K562 (cell line): ENCODE results near the gene SLC35A1. TPM values are rescaled to one million over a fixed set of nuclear protein-coding genes. Genes with fewer than 3 reads are reported as not detected.
A peak's percentile ranks its signal among the peaks of the same experiment; 100 is the strongest.

ENCODE experiments used
- CEBPB ChIP-seq: fragments of 450-650 bp; IDR thresholded peaks from 2 replicates; pipeline ENCODE4 v1.6.1; 2016; ENCODE audit warnings: missing genetic modification characterization, missing compliant biosample characterization
- polyA plus RNA-seq, 8 experiments: library from polyadenylated mRNA; depleted of rRNA in 4 of 8; stranded (reverse) in 5 of 8; unstranded in 3 of 8; fragments of >200 nt; fragmentation: Nextera tagmentation in 2 of 8; fragmentation: Illumina TruSeq in 1 of 8; extraction: Ambion mirVana in 2 of 8; extraction: Trizol in 1 of 8; gene quantifications; 2 replicates each; pipeline versions ENCODE4 v1.2.1 to v1.2.3, GENCODE V29; 2011 to 2014; ENCODE audit warnings: inconsistent platforms in 1 of 8, missing spikeins in 1 of 8
- total RNA-seq, 7 experiments: library from RNA; depleted of rRNA in 6 of 7; stranded (reverse); fragments of >200 nt in 6 of 7; fragmentation: Illumina TruSeq in 2 of 7; extraction: Trizol in 2 of 7; gene quantifications; 2 replicates each; pipeline versions ENCODE4 v1.2.1 to v1.2.3, GENCODE V29; 2011 to 2021; ENCODE audit warnings: low replicate concordance in 1 of 7
- TF ChIP-seq, protein P1 (sequence below), 2 experiments: fragments of 450-650 bp in 1 of 2; sonication (generic) in 1 of 2; formaldehyde crosslinking in 1 of 2; IDR thresholded peaks; 2 replicates each; pipeline versions ENCODE4 v1.7.1 to v1.9.0; 2016 to 2022; ENCODE audit warnings: inconsistent platforms in 1 of 2, mild to moderate bottlenecking in 1 of 2, missing genetic modification reagents in 1 of 2

SLC35A1 gene
- total and polyA plus RNA-seq, 9 of the 15 experiments (the other 6 are each of a cell fraction or from before 2014, with no cell fraction given), result 7.5 to 37.1 (median 14.9) TPM

DNA sequence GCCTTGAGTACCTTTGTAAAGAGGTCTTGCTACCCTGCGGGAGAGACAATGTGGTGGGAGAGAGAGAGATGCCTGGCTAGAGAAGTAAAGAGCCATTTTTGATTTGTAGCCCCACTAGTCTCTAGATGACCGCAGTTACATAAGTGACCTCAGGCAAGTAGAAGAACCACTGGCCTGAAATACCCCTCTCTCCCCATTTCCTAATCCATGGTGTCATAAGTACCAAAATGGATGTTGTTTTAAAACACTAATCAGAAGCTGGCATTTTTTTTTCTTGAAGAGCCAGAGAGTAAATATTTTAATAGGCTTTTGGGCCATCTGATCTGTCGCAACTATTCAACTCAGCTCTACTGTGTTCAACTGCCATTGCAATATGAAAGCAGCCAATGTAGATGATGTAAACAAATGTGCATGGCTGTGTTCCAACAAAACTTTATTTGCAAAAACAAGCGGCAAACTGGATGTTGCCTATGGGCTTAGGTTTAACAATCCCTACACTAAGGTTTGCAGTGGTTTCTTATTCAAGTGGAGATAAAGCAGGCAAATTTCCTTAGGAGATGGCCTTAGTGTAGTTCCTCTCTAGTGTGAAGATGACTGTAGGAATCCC, 80.5 kb downstream of the SLC35A1 start (continued):
- TF ChIP-seq, protein P1, sequence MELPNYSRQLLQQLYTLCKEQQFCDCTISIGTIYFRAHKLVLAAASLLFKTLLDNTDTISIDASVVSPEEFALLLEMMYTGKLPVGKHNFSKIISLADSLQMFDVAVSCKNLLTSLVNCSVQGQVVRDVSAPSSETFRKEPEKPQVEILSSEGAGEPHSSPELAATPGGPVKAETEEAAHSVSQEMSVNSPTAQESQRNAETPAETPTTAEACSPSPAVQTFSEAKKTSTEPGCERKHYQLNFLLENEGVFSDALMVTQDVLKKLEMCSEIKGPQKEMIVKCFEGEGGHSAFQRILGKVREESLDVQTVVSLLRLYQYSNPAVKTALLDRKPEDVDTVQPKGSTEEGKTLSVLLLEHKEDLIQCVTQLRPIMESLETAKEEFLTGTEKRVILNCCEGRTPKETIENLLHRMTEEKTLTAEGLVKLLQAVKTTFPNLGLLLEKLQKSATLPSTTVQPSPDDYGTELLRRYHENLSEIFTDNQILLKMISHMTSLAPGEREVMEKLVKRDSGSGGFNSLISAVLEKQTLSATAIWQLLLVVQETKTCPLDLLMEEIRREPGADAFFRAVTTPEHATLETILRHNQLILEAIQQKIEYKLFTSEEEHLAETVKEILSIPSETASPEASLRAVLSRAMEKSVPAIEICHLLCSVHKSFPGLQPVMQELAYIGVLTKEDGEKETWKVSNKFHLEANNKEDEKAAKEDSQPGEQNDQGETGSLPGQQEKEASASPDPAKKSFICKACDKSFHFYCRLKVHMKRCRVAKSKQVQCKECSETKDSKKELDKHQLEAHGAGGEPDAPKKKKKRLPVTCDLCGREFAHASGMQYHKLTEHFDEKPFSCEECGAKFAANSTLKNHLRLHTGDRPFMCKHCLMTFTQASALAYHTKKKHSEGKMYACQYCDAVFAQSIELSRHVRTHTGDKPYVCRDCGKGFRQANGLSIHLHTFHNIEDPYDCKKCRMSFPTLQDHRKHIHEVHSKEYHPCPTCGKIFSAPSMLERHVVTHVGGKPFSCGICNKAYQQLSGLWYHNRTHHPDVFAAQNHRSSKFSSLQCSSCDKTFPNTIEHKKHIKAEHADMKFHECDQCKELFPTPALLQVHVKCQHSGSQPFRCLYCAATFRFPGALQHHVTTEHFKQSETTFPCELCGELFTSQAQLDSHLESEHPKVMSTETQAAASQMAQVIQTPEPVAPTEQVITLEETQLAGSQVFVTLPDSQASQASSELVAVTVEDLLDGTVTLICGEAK (IDR thresholded peaks at IDR 0.05), result peak; percentile 90
- TF ChIP-seq, protein P1 (CRISPR knock-in tag; IDR thresholded peaks at IDR 0.05), result peak; percentile 75
- peak; percentile 27; the same call in 1 of the 2 replicates for TF ChIP-seq CEBPB (tag)
